ENCODE measurements around the gene SEC16A.

DNA sequence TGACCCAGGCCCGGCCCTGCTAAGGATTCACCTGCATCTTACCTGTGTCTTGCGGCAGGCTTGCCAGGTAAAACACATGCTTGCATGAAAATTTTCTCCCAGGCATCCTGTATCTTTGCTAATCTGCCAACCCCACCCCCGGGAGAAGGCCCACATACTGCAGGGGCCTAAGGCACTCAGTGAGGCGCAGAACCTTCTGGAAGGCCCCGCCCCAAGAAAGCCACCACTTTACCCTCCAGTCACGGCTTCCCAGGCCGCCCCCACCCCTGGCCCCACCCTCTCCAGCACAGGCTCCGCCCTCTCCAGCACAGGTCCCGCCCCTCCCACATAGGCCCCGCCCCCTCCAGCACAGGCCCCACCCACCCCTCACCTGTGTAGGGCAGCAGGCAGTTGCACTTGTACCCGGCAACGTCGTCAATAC lies 29.8 kb upstream of the SEC16A start:
- TF ChIP-seq ZNF274 (IDR thresholded peaks at IDR 0.05; ENCODE audit: low read depth, low read length) (no peak), SUZ12 (IDR thresholded peaks at IDR 0.05; ENCODE audit: extremely low read depth, insufficient read depth, insufficient read length) (no peak)
